DOHH2 (cell line): Measurements from ENCODE around the gene MYO1B.

Experiments used
- H3F3A ChIP-seq: fragments of 200-600 bp; sonication (generic), shearing (Covaris generic); 2 replicates; pipeline ENCODE4 v1.6.0; 2016; ENCODE audit warnings: antibody characterized with exemption, mild to moderate bottlenecking; ENCODE audit not compliant: control insufficient read depth, insufficient read depth
- H3K27ac ChIP-seq: fragments of 200-600 bp; sonication (generic); 2 replicates; pipeline ENCODE4 v1.5.1; 2014; ENCODE audit warnings: low read depth, mild to moderate bottlenecking, low read length, moderate library complexity
- H3K27me3 ChIP-seq: fragments of 200-600 bp; sonication (generic); 2 replicates; pipeline ENCODE4 v1.6.1; 2014; ENCODE audit warnings: mild to moderate bottlenecking, low read length, mixed read lengths; ENCODE audit not compliant: control insufficient read depth
- H3K36me3 ChIP-seq: fragments of 200-600 bp; sonication (generic); 2 replicates; pipeline ENCODE4 v1.6.1; 2014; ENCODE audit warnings: mild to moderate bottlenecking, low read length, moderate library complexity, mixed read lengths; ENCODE audit not compliant: control insufficient read depth
- H3K4me1 ChIP-seq: fragments of 200-600 bp; sonication (generic); 2 replicates; pipeline ENCODE4 v1.6.1; 2014; ENCODE audit warnings: mild to moderate bottlenecking, low read length, mixed read lengths; ENCODE audit not compliant: control insufficient read depth
- H3K4me2 ChIP-seq: fragments of 200-600 bp; sonication (generic); 2 replicates; pipeline ENCODE4 v1.6.0; 2014; ENCODE audit warnings: mild to moderate bottlenecking, low read length, moderate library complexity
- H3K4me3 ChIP-seq: fragments of 200-600 bp; sonication (generic); 2 replicates; pipeline ENCODE4 v1.5.1; 2014; ENCODE audit warnings: mild to moderate bottlenecking, low read length, mixed read lengths
- H3K79me2 ChIP-seq: fragments of 200-600 bp; sonication (generic); 2 replicates; pipeline ENCODE4 v1.6.1; 2014; ENCODE audit warnings: mild to moderate bottlenecking, low read length, mixed read lengths; ENCODE audit not compliant: control insufficient read depth
- H3K9me2 ChIP-seq: fragments of 200-600 bp; sonication (generic); replicated peaks from 2 replicates; pipeline ENCODE4 v1.6.1; 2014; ENCODE audit warnings: mild to moderate bottlenecking, low read length, mixed read lengths; ENCODE audit not compliant: control insufficient read depth
- H3K9me3 ChIP-seq: fragments of 200-600 bp; sonication (generic); 2 replicates; pipeline ENCODE4 v1.6.1; 2014; ENCODE audit warnings: antibody characterized with exemption, low read length, mixed read lengths; ENCODE audit not compliant: control insufficient read depth, insufficient read depth
- H4K20me1 ChIP-seq: fragments of 200-600 bp; sonication (generic); 2 replicates; pipeline ENCODE4 v1.6.0; 2014; ENCODE audit warnings: low read depth, mild to moderate bottlenecking, antibody characterized with exemption, low read length, moderate library complexity; ENCODE audit not compliant: control insufficient read depth, insufficient read depth
- CTCF ChIP-seq: fragments of 200-600 bp; sonication (generic); IDR thresholded peaks from one replicate; pipeline ENCODE4 v1.5.1; 2014; ENCODE audit warnings: antibody characterized with exemption, mild to moderate bottlenecking, low read depth, low read length; ENCODE audit not compliant: poor library complexity, severe bottlenecking
- EZH2phosphoT487 ChIP-seq: fragments of 200-600 bp; sonication (generic); IDR thresholded peaks from 2 replicates; pipeline ENCODE4 v1.6.1; 2017; ENCODE audit warnings: borderline replicate concordance, mild to moderate bottlenecking, antibody characterized with exemption, low read length, moderate library complexity, mixed read lengths

Gene MYO1B

DNA sequence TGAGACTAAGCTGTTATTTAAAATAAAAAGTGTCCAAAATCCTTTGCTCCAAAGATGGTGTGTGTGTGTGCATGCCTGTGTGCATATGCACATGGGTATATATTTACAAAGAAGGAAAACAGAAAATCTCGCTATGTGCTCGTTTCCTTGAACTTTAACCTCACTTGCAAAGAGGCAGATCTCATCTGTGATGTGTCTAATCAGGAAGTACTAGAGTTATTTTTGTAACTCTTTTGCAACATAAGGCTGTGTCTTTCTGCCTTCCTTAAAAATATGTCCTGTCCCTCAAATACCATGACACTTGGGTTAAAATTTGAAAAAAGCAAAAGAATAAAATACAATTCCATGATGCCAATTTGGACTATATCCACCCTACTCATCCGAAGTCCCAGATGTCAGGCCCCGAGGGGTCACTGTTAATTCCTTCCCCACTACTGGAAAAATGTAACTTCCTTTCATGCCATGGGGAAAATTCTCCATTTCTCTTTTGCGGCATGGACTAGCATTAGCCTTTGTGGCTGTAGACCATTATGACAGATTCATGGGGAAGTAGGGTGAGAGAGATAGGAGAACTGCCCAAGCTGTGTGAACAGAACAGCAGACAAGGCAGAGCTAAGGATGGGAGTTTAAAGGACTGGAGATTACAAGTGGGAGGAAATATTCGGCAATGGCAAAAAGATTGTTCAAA is 191.3 kb downstream of the MYO1B start:
- Histone ChIP-seq H3K36me3 (no peaks in the 10 kb centered on the region), H3K27me3 (no peaks in the 10 kb centered on the region), H3K9me2 (no peaks in the 10 kb centered on the region; the same call in 1 of the 2 replicates), H3K4me2 (no peak overlapping the region), H3K4me1 (no peaks in the 10 kb centered on the region; the same call in 1 of the 2 replicates), H4K20me1 (no peaks in the 10 kb centered on the region), H3F3A (no peaks in the 10 kb centered on the region), H3K4me3 (no peak overlapping the region), H3K79me2 (no peaks in the 10 kb centered on the region), H3K27ac (no peak overlapping the region), H3K9me3 (no peaks in the 10 kb centered on the region)
- TF ChIP-seq CTCF (no peak), EZH2phosphoT487 (no peak)

GRCh38 chr2:191439481-191439880 is 194.3 kb downstream of the MYO1B start:
- TF ChIP-seq EZH2phosphoT487 (no peak), CTCF (no peak)
- Histone ChIP-seq H3K27me3 (no peaks in the 10 kb centered on the region), H3K36me3 (no peaks in the 10 kb centered on the region), H3K27ac (no peak overlapping the region), H4K20me1 (no peaks in the 10 kb centered on the region), H3K9me3 (no peaks in the 10 kb centered on the region), H3K4me2 (no peak overlapping the region), H3K4me3 (no peak overlapping the region), H3K9me2 (no peaks in the 10 kb centered on the region; the same call in 1 of the 2 replicates), H3F3A (no peaks in the 10 kb centered on the region), H3K79me2 (no peaks in the 10 kb centered on the region), H3K4me1 (no peaks in the 10 kb centered on the region; the same call in 1 of the 2 replicates)

GRCh38 chr2:191441496-191442214 is 196.5 kb downstream of the MYO1B start:
- Histone ChIP-seq H3K4me2 (no peak overlapping the region), H3F3A (no peaks in the 10 kb centered on the region), H3K4me3 (no peak overlapping the region), H3K36me3 (no peaks in the 10 kb centered on the region), H3K4me1 (no peaks in the 10 kb centered on the region; the same call in 1 of the 2 replicates), H3K9me3 (no peaks in the 10 kb centered on the region), H4K20me1 (no peaks in the 10 kb centered on the region), H3K79me2 (no peaks in the 10 kb centered on the region), H3K27me3 (no peaks in the 10 kb centered on the region), H3K27ac (no peak overlapping the region), H3K9me2 (no peaks in the 10 kb centered on the region)
- no peak for TF ChIP-seq CTCF
- no peak for TF ChIP-seq EZH2phosphoT487
